K562 (cell line): Measurements from ENCODE around the gene HTR5A. TPM values are rescaled to one million over a fixed set of nuclear protein-coding genes. Genes with fewer than 3 reads are reported as not detected.

Experiments
- JUNB ChIP-seq: fragments of 450-650 bp; formaldehyde crosslinking; conservative IDR thresholded peaks from 2 replicates; pipeline ENCODE4 v1.4.0; 2020; ENCODE audit warnings: mild to moderate bottlenecking
- MCM7 ChIP-seq, 2 experiments: fragments of 450-650 bp; IDR thresholded peaks; 2 replicates each; pipeline ENCODE4 v1.6.1; 2016 to 2018
- MNT ChIP-seq, 2 experiments: fragments of 450-650 bp; conservative IDR thresholded peaks; 2 replicates each; pipeline ENCODE4 v1.6.1; 2017; ENCODE audit warnings: mild to moderate bottlenecking in 2 of 2, moderate library complexity in 2 of 2
- PHF21A ChIP-seq: fragments of 450-650 bp; IDR thresholded peaks from 2 replicates; pipeline ENCODE4 v1.6.1; 2017; ENCODE audit warnings: low read depth, borderline replicate concordance
- POLR2A ChIP-seq: fragments of 450-650 bp; conservative IDR thresholded peaks from 2 replicates; pipeline ENCODE4 v1.6.1; 2016
- polyA plus RNA-seq, 8 experiments: library from polyadenylated mRNA; depleted of rRNA in 4 of 8; stranded (reverse) in 5 of 8; unstranded in 3 of 8; fragments of >200 nt; fragmentation: Nextera tagmentation in 2 of 8; fragmentation: Illumina TruSeq in 1 of 8; extraction: Ambion mirVana in 2 of 8; extraction: Trizol in 1 of 8; gene quantifications; 2 replicates each; pipeline versions ENCODE4 v1.2.1 to v1.2.3, GENCODE V29; 2011 to 2014; ENCODE audit warnings: inconsistent platforms in 1 of 8, missing spikeins in 1 of 8
- total RNA-seq, 7 experiments: library from RNA; depleted of rRNA in 6 of 7; stranded (reverse); fragments of >200 nt in 6 of 7; fragmentation: Illumina TruSeq in 2 of 7; extraction: Trizol in 2 of 7; gene quantifications; 2 replicates each; pipeline versions ENCODE4 v1.2.1 to v1.2.3, GENCODE V29; 2011 to 2021; ENCODE audit warnings: low replicate concordance in 1 of 7
- TF ChIP-seq, protein P1 (sequence below), 2 experiments: fragments of 450-650 bp; IDR thresholded peaks; 2 replicates each; pipeline ENCODE4 v1.6.1; 2016; ENCODE audit warnings: mild to moderate bottlenecking in 2 of 2, borderline replicate concordance in 1 of 2, low read depth in 1 of 2, moderate library complexity in 1 of 2

Gene HTR5A
- total and polyA plus RNA-seq, 9 of the 15 experiments (the other 6 are each of a cell fraction or from before 2014, with no cell fraction given) = 0.06 TPM; not detected in 8

DNA sequence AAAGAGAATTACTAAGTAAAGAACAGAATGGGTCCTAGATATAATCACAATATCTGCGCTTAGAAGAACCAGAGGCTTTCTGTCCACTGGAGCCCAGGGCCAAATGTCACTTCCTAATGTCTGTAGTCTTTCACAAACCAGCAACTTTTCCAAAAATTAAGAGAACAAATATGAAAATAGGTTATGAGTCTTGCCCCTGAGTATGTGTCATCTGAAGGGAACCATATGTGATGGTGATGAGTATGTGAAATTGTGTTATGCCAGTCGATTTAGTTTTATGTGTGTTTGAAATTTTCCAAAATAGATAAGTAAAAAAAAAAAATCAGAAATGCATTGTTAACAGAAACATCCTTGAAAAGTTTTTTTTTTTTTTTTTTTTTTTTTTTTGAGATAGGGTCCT, 15.4 kb upstream of the HTR5A start (continued):
- TF ChIP-seq, protein P1, sequence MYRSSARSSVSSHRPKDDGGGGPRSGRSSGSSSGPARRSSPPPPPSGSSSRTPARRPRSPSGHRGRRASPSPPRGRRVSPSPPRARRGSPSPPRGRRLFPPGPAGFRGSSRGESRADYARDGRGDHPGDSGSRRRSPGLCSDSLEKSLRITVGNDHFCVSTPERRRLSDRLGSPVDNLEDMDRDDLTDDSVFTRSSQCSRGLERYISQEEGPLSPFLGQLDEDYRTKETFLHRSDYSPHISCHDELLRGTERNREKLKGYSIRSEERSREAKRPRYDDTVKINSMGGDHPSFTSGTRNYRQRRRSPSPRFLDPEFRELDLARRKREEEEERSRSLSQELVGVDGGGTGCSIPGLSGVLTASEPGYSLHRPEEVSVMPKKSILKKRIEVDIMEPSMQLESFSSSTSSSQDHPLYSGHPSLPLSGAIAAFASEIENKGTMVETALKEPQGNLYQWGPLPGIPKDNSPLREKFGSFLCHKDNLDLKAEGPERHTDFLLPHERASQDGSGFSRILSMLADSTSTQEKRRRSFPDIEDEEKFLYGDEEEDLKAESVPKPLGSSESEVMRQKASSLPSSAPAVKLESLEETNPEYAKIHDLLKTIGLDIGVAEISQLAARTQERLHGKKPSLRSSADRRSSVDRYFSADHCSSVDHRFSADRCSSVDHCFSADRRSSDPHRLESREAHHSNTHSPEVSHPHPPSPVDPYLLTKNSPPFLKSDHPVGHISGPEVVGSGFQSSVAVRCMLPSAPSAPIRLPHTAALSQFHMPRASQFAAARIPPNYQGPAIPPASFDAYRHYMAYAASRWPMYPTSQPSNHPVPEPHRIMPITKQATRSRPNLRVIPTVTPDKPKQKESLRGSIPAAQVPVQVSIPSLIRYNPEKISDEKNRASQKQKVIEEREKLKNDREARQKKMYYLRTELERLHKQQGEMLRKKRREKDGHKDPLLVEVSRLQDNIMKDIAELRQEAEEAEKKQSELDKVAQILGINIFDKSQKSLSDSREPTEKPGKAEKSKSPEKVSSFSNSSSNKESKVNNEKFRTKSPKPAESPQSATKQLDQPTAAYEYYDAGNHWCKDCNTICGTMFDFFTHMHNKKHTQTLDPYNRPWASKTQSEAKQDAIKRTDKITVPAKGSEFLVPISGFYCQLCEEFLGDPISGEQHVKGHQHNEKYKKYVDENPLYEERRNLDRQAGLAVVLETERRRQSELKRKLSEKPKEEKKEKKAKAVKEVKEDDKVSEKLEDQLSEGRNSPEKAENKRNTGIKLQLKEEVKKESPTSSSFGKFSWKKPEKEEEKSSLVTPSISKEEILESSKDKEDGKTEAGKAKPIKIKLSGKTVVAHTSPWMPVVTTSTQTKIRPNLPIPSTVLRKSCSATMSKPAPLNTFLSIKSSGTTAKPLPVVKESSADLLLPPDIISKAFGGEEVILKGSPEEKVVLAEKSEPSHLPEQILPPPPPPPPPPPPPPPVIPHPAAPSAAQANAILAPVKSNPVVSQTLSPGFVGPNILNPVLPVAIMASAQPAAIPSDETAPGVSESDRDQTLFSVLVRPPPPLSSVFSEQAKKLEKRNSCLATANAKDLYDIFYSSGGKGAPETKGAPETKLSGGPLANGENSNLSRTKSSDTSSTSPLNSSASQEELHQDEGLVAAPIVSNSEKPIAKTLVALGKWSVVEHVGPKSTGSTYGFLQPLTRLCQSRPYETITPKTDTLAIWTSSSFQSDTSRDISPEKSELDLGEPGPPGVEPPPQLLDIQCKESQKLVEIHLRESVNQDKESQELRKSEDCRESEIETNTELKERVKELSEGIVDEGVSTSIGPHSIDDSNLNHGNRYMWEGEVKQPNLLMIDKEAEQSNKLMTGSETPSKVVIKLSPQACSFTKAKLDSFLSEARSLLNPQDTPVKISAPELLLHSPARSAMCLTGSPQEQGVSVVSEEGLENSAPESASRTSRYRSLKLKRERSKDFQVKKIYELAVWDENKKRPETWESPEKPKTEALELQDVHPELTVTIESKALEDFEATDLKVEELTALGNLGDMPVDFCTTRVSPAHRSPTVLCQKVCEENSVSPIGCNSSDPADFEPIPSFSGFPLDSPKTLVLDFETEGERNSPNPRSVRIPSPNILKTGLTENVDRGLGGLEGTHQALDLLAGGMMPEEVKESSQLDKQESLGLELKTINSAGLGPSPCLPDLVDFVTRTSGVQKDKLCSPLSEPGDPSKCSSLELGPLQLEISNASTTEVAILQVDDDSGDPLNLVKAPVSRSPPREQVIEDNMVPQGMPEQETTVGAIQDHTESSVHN (IDR thresholded peaks at IDR 0.05; ENCODE audit: borderline replicate concordance in 1 of 2, low read depth in 1 of 2) = no peak
- TF ChIP-seq JUNB = no peak
- TF ChIP-seq MCM7 (IDR thresholded peaks at IDR 0.05) = no peak
- TF ChIP-seq POLR2A = no peak
- TF ChIP-seq PHF21A = no peak
- TF ChIP-seq MNT (conservative IDR thresholded peaks at IDR 0.05) = no peak
- TF ChIP-seq, all 486 proteins: peak for 0
